B cell (primary cell): ENCODE measurements around the gene NRIP2. TPM values are rescaled to one million over a fixed set of nuclear protein-coding genes. Genes with fewer than 3 reads are reported as not detected.

ENCODE experiments used
- ATAC-seq: fragments of 200-7000 bp; cut with Tn5 transposase; one replicate; pipeline ENCODE4 v1.10.0; 2021; ENCODE audit warnings: low read depth, mild to moderate bottlenecking, moderate number of reproducible peaks, moderate library complexity
- CTCF ChIA-PET: fragments of 350-600 bp; sonication (Branson Sonifier 250); formaldehyde crosslinking; loops from one replicate; lab custom pipeline; 2021; ENCODE audit warnings: antibody characterized with exemption, inconsistent platforms; lab: Charles Lee
- POLR2A ChIA-PET: fragments of 350-600 bp; sonication (Branson Sonifier 250); formaldehyde crosslinking; loops from one replicate; lab custom pipeline; 2021; ENCODE audit warnings: antibody characterized with exemption; lab: Charles Lee
- DNase-seq: peaks from one replicate; pipeline ENCODE4 v3.0.0; 2013
- H2AFZ ChIP-seq: 2 replicates; pipeline ENCODE4 v1.6.1; 2012; ENCODE audit warnings: mild to moderate bottlenecking, low read depth, low read length; ENCODE audit not compliant: insufficient read depth, poor library complexity, severe bottlenecking
- H3K27ac ChIP-seq, 2 donors: 1 replicate in 1 of 2; 2 replicates in 1 of 2; pipeline ENCODE4 v1.5.1; 2012 to 2013; ENCODE audit warnings: low read length in 2 of 2, mild to moderate bottlenecking in 2 of 2, moderate library complexity in 1 of 2
- H3K27me3 ChIP-seq, 4 experiments: fragments of 200-600 bp in 1 of 4; sonication (generic) in 1 of 4; replicated peaks in 1 of 4; 1 replicate in 2 of 4; 2 replicates in 2 of 4; pipeline versions ENCODE4 v1.6.1 to v1.7.0; 2013 to 2016; ENCODE audit warnings: low read length in 3 of 4, mild to moderate bottlenecking in 2 of 4, mixed read lengths in 1 of 4, moderate library complexity in 1 of 4; ENCODE audit not compliant: insufficient read depth in 4 of 4, control insufficient read depth in 3 of 4; ENCODE audit errors: control extremely low read depth in 1 of 4
- H3K36me3 ChIP-seq, 2 experiments: replicated peaks in 1 of 2; 1 replicate in 1 of 2; 2 replicates in 1 of 2; pipeline versions ENCODE4 v1.6.1 to v1.7.1; 2013; ENCODE audit warnings: low read length in 1 of 2; ENCODE audit not compliant: insufficient read depth in 2 of 2, control insufficient read depth in 1 of 2; ENCODE audit errors: control extremely low read depth in 1 of 2, extremely low read depth in 1 of 2
- H3K4me1 ChIP-seq, 2 donors: fragments of 200-600 bp in 1 of 2; sonication (generic) in 1 of 2; 1 replicate in 1 of 2; 2 replicates in 1 of 2; pipeline versions ENCODE4 v1.5.1 to v1.6.1; 2013 to 2017; ENCODE audit warnings: low read length in 2 of 2; ENCODE audit not compliant: control insufficient read depth in 2 of 2, insufficient read depth in 2 of 2
- H3K4me2 ChIP-seq: replicated peaks from 2 replicates; pipeline ENCODE3; 2012; ENCODE audit warnings: mild to moderate bottlenecking, low read depth, low read length; ENCODE audit not compliant: poor library complexity, severe bottlenecking
- H3K4me3 ChIP-seq, 5 experiments: fragments of 200-600 bp in 1 of 5; sonication (generic) in 1 of 5; 1 replicate in 3 of 5; 2 replicates in 2 of 5; pipeline versions ENCODE4 v1.5.1 to v1.7.0; 2011 to 2016; ENCODE audit warnings: low read length in 4 of 5, mild to moderate bottlenecking in 4 of 5, low read depth in 2 of 5, control low read depth in 1 of 5, moderate library complexity in 1 of 5; ENCODE audit not compliant: insufficient read depth in 1 of 5; ENCODE audit errors: control extremely low read depth in 1 of 5, extremely low read depth in 1 of 5
- H3K79me2 ChIP-seq: fragments of 200-600 bp; sonication (generic); one replicate; pipeline ENCODE4 v1.6.0; 2016; ENCODE audit warnings: low read length; ENCODE audit not compliant: control insufficient read depth, insufficient read depth
- H3K9ac ChIP-seq: fragments of 200-600 bp; sonication (generic); 2 replicates; pipeline ENCODE4 v1.6.1; 2017; ENCODE audit warnings: mild to moderate bottlenecking, low read length, moderate library complexity
- H3K9me3 ChIP-seq, 3 donors: one replicate each; pipeline versions ENCODE4 v1.6.1 to v1.7.1; 2013; ENCODE audit warnings: low read length in 2 of 3; ENCODE audit not compliant: control insufficient read depth in 2 of 3, insufficient read depth in 1 of 3; ENCODE audit errors: control extremely low read depth in 1 of 3
- H4K20me1 ChIP-seq: 2 replicates; pipeline ENCODE4 v1.6.0; 2012; ENCODE audit warnings: mild to moderate bottlenecking, low read length; ENCODE audit not compliant: insufficient read depth, control insufficient read depth, poor library complexity, severe bottlenecking
- H3K27ac Mint-ChIP-seq: one replicate; pipeline ENCODE4 v1.8.0; 2021; ENCODE audit warnings: mixed read lengths
- H3K27me3 Mint-ChIP-seq: one replicate; pipeline ENCODE4 v1.8.0; 2021; ENCODE audit warnings: mixed read lengths
- H3K4me1 Mint-ChIP-seq: one replicate; pipeline ENCODE4 v1.8.0; 2021; ENCODE audit warnings: mixed read lengths
- H3K4me3 Mint-ChIP-seq: one replicate; pipeline ENCODE4 v1.8.0; 2021; ENCODE audit warnings: mixed read lengths
- H3K9me3 Mint-ChIP-seq: one replicate; pipeline ENCODE4 v1.8.0; 2022; ENCODE audit warnings: mixed read lengths; ENCODE audit not compliant: insufficient read depth
- CTCF ChIP-seq: fragments of 200-600 bp; IDR thresholded peaks from one replicate; pipeline ENCODE4 v1.8.0; 2022; ENCODE audit warnings: antibody characterized with exemption, mild to moderate bottlenecking
- EZH2 ChIP-seq: IDR thresholded peaks from 2 replicates; pipeline ENCODE4 v1.6.1; 2012; ENCODE audit warnings: borderline replicate concordance, low read depth, mild to moderate bottlenecking, moderate library complexity, low read length; ENCODE audit not compliant: insufficient read depth, poor library complexity, severe bottlenecking
- WGBS: methylation state at CpG from one replicate; pipeline ENCODE4 v1.1.5; 2013; ENCODE audit warnings: missing lambda C conversion rate; ENCODE audit not compliant: insufficient coverage; 5-methylcytosine and 5-hydroxymethylcytosine counted together
- intact Hi-C: fragments of 100-400 bp; cut with micrococcal nuclease; formaldehyde crosslinking; loops from one replicate; pipeline ENCODE4 v1.10.0; 2022
- polyA plus RNA-seq: library from polyadenylated mRNA; depleted of rRNA; stranded (reverse); fragments of >200 nt; gene quantifications from 2 replicates; pipeline ENCODE4 v1.2.3, GENCODE V29; 2012
- total RNA-seq, 2 donors: library from RNA; stranded (reverse); fragments of 120-200 nt in 1 of 2; gene quantifications; 1 replicate in 1 of 2; 2 replicates in 1 of 2; pipeline versions ENCODE4 v1.2.3 to v1.2.4, GENCODE V29; 2013 to 2022

NRIP2 gene
- total and polyA plus RNA-seq, 2 donors (not counting 1 experiment from before 2014, with no cell fraction given) = not detected

- H3K27me3 ChIP-seq = no peaks in the 10 kb centered on the region
- CTCF ChIA-PET = no interaction called here
- POLR2A ChIA-PET = no interaction called here
- intact Hi-C loops = no loop called here
- 95% methylated on average over 2 of the region's 3 CpGs for WGBS
- H3K4me1 Mint-ChIP-seq = peaks cover 17% of the 10 kb centered on the region
- DNase-seq = no peak
- no peak overlapping the region for H3K4me3 ChIP-seq
- TF ChIP-seq EZH2 (no peak), CTCF (no peak)
- peaks cover 2 to 73% of the 10 kb centered on the region in 2 experiments for H3K36me3 ChIP-seq
- peaks cover 21% of the 10 kb centered on the region for H4K20me1 ChIP-seq
- no peak overlapping the region for H2AFZ ChIP-seq
- no peak overlapping the region for H3K4me2 ChIP-seq
- H3K27ac Mint-ChIP-seq = no peak overlapping the region
- H3K27ac ChIP-seq = no peak overlapping the region
- H3K4me3 Mint-ChIP-seq = no peak overlapping the region
- no peak for ATAC-seq
- no peaks in the 10 kb centered on the region for H3K9me3 ChIP-seq
- H3K79me2 ChIP-seq = peaks cover 28% of the 10 kb centered on the region
- no peaks in the 10 kb centered on the region for H3K27me3 Mint-ChIP-seq
- H3K9ac ChIP-seq = no peak overlapping the region
- H3K4me1 ChIP-seq = peaks cover 12 to 16% of the 10 kb centered on the region in 2 donors
- no peaks in the 10 kb centered on the region for H3K9me3 Mint-ChIP-seq
Observed at GRCh38 chr12:2800046-2800570, 34.7 kb downstream of the NRIP2 start.

GRCh38 chr12:2797721-2798418 lies 37.0 kb downstream of the NRIP2 start:
- no peak for ATAC-seq
- H3K4me1 Mint-ChIP-seq = peaks cover 24% of the 10 kb centered on the region

More at GRCh38 chr12:2797721-2798418, 37.0 kb downstream of the NRIP2 start:
- H3K27me3 Mint-ChIP-seq = no peaks in the 10 kb centered on the region
- H3K4me2 ChIP-seq = no peak overlapping the region
- no peak for DNase-seq
- peaks cover 21% of the 10 kb centered on the region for H4K20me1 ChIP-seq
- peak overlapping the region; percentile 14 for H3K4me3 Mint-ChIP-seq
- TF ChIP-seq EZH2 (no peak), CTCF (no peak)
- ChIA-PET CTCF (no interaction called here), POLR2A (no interaction called here)
- WGBS = 94% methylated on average over 6 of the region's 7 CpGs
- H3K9ac ChIP-seq = no peak overlapping the region
- no peaks in the 10 kb centered on the region for H3K27me3 ChIP-seq
- no peaks in the 10 kb centered on the region for H3K9me3 Mint-ChIP-seq
- H3K4me3 ChIP-seq = no peak overlapping the region
- H3K27ac ChIP-seq = no peak overlapping the region
- peaks cover 28% of the 10 kb centered on the region for H3K79me2 ChIP-seq
- H3K9me3 ChIP-seq = no peaks in the 10 kb centered on the region
- H3K36me3 ChIP-seq = peaks cover 2 to 53% of the 10 kb centered on the region in 2 experiments
- no peak overlapping the region for H2AFZ ChIP-seq
- H3K27ac Mint-ChIP-seq = peak overlapping the region; percentile 15
- intact Hi-C loops = loop anchor here (5.0 to 10.0 kb wide), 5 partner anchors 79 to 1077 kb away; partner anchors contain the start of genes DCP1B, FOXM1, PARP11 and RHNO1
- peaks cover 12 to 21% of the 10 kb centered on the region in 2 donors for H3K4me1 ChIP-seq
